ENCODE measurements around the gene CREB3L1. TPM values are rescaled to one million over a fixed set of nuclear protein-coding genes. Genes with fewer than 3 reads are reported as not detected.

CREB3L1 gene
- total and polyA plus RNA-seq, 4 donors, result 6.9 to 18.4 (median 9.5) TPM

GRCh38 chr11:46364791-46365190, 87.3 kb downstream of the CREB3L1 start:
- WGBS, 2 donors, result 90% methylated on average over 3 of the region's 3 CpGs
- no peaks in the 10 kb centered on the region for H3K27me3 ChIP-seq (ENCODE audit: control insufficient read depth in 1 of 2, insufficient read depth in 2 of 2, low read length in 1 of 2)
- no peaks in the 10 kb centered on the region for H3K36me3 ChIP-seq (ENCODE audit: control insufficient read depth in 1 of 2, insufficient read depth in 2 of 2, low read length in 1 of 2)
- H3K4me3 ChIP-seq (ENCODE audit: low read length in 2 of 2), result no peak overlapping the region
- intact Hi-C loops (cut with DNase I), result no loop called here
- no peaks in the 10 kb centered on the region for H3K4me1 ChIP-seq (ENCODE audit: control insufficient read depth in 1 of 2, insufficient read depth in 2 of 2, low read length in 2 of 2)
- no peaks in the 10 kb centered on the region for H3K9me3 ChIP-seq (ENCODE audit: control insufficient read depth, low read length)
- DNase-seq (no peak), ATAC-seq (ENCODE audit: low FRiP score) (no peak)
- no peak overlapping the region for H3K27ac ChIP-seq (ENCODE audit: low read depth in 1 of 2, low read length in 2 of 2)

DNA sequence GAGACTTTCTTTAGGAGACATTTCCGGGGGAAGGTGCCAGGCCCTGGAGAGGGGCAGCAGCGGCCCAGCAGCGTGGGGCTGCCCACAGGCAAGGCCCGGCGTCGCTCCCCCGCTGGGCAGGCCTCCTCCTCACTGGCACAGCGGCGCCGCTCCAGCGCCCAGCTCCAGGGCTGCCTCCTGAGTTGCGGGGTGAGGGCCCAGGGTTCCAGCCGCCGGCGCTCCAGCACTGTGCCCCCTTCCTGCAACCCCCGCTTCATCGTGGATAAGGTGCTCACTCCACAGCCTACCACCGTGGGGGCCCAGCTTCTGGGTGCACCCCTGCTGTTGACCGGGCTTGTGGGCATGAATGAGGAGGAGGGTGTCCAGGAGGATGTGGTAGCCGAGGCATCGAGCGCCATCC, 88.8 kb downstream of the CREB3L1 start:
- DNase-seq, result no peak
- H3K27ac ChIP-seq (ENCODE audit: low read depth in 1 of 2, low read length in 2 of 2), result no peak overlapping the region
- no peak for ATAC-seq (ENCODE audit: low FRiP score)
- H3K27me3 ChIP-seq (ENCODE audit: control insufficient read depth in 1 of 2, insufficient read depth in 2 of 2, low read length in 1 of 2), result no peaks in the 10 kb centered on the region
- no peaks in the 10 kb centered on the region for H3K36me3 ChIP-seq (ENCODE audit: control insufficient read depth in 1 of 2, insufficient read depth in 2 of 2, low read length in 1 of 2)
- H3K4me1 ChIP-seq (ENCODE audit: control insufficient read depth in 1 of 2, insufficient read depth in 2 of 2, low read length in 2 of 2), result no peaks in the 10 kb centered on the region
- H3K9me3 ChIP-seq (ENCODE audit: control insufficient read depth, low read length), result no peaks in the 10 kb centered on the region
- no peak overlapping the region for H3K4me3 ChIP-seq (ENCODE audit: low read length in 2 of 2)
- 89 to 92% methylated on average over 22 of the region's 22 CpGs for whole genome bisulfite sequencing, 2 donors
- intact Hi-C loops (cut with DNase I), result no loop called here

DNA sequence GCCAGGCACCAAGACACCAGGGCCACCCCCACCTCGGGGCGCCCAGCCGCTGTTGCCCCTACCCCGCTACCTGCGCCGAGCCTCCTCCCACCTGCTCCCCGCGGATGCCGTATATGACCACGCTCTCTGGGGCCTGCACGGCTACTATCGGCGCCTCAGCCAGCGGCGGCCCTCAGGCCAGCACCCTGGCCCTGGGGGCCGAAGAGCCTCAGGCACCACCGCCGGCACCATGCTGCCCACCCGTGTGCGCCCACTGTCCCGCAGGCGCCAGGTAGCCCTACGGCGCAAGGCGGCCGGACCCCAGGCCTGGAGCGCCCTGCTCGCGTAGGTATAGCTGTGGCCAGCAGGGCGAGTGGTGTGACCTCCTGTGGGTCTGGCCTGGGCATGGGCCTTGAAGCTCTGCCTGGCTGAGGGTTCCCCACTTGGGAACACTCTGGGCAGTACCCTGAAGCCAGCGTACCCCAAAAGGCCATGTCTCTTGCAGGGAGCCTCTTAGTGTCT, 89.2 kb downstream of the CREB3L1 start:
- no peaks in the 10 kb centered on the region for H3K4me1 ChIP-seq (ENCODE audit: control insufficient read depth in 1 of 2, insufficient read depth in 2 of 2, low read length in 2 of 2)
- ATAC-seq (ENCODE audit: low FRiP score), result no peak
- H3K36me3 ChIP-seq (ENCODE audit: control insufficient read depth in 1 of 2, insufficient read depth in 2 of 2, low read length in 1 of 2), result no peaks in the 10 kb centered on the region
- no peak for DNase-seq
- no peak overlapping the region for H3K4me3 ChIP-seq (ENCODE audit: low read length in 2 of 2)
- intact Hi-C loops (cut with DNase I), result no loop called here
- no peak overlapping the region for H3K27ac ChIP-seq (ENCODE audit: low read depth in 1 of 2, low read length in 2 of 2)
- H3K27me3 ChIP-seq (ENCODE audit: control insufficient read depth in 1 of 2, insufficient read depth in 2 of 2, low read length in 1 of 2), result no peaks in the 10 kb centered on the region
- H3K9me3 ChIP-seq (ENCODE audit: control insufficient read depth, low read length), result no peaks in the 10 kb centered on the region
- 93 to 95% methylated on average over 31 of the region's 31 CpGs for WGBS, 2 donors

- intact Hi-C loops (cut with DNase I), result no loop called here
- peak; percentile 84 for ATAC-seq (ENCODE audit: low FRiP score)
- DNase-seq, result peak in 1 of 2 donors; percentile 89
- WGBS, 2 donors, result 18 to 24% methylated on average over 27 to 32 of the region's 32 CpGs
- no peaks in the 10 kb centered on the region for H3K36me3 ChIP-seq (ENCODE audit: control insufficient read depth in 1 of 2, insufficient read depth in 2 of 2, low read length in 1 of 2)
- H3K4me3 ChIP-seq (ENCODE audit: low read length in 2 of 2), result no peak overlapping the region
- H3K27me3 ChIP-seq (ENCODE audit: control insufficient read depth in 1 of 2, insufficient read depth in 2 of 2, low read length in 1 of 2), result no peaks in the 10 kb centered on the region
- H3K27ac ChIP-seq (ENCODE audit: low read depth in 1 of 2, low read length in 2 of 2), result no peak overlapping the region
- H3K9me3 ChIP-seq (ENCODE audit: control insufficient read depth, low read length), result no peaks in the 10 kb centered on the region
- no peaks in the 10 kb centered on the region for H3K4me1 ChIP-seq (ENCODE audit: control insufficient read depth in 1 of 2, insufficient read depth in 2 of 2, low read length in 2 of 2)
Observed at GRCh38 chr11:46367244-46367915, 89.9 kb downstream of the CREB3L1 start.

GRCh38 chr11:46367916-46368267, 90.4 kb downstream of the CREB3L1 start:
- intact Hi-C loops (cut with DNase I), result no loop called here
- DNase-seq (no peak), ATAC-seq (ENCODE audit: low FRiP score) (no peak)
- no peaks in the 10 kb centered on the region for H3K4me1 ChIP-seq (ENCODE audit: control insufficient read depth in 1 of 2, insufficient read depth in 2 of 2, low read length in 2 of 2)
- WGBS, 2 donors, result 78 to 81% methylated on average over 12 of the region's 12 CpGs
- H3K4me3 ChIP-seq (ENCODE audit: low read length in 2 of 2), result no peak overlapping the region
- no peaks in the 10 kb centered on the region for H3K27me3 ChIP-seq (ENCODE audit: control insufficient read depth in 1 of 2, insufficient read depth in 2 of 2, low read length in 1 of 2)
- no peaks in the 10 kb centered on the region for H3K36me3 ChIP-seq (ENCODE audit: control insufficient read depth in 1 of 2, insufficient read depth in 2 of 2, low read length in 1 of 2)
- H3K9me3 ChIP-seq (ENCODE audit: control insufficient read depth, low read length), result no peaks in the 10 kb centered on the region
- H3K27ac ChIP-seq (ENCODE audit: low read depth in 1 of 2, low read length in 2 of 2), result no peak overlapping the region

DNA sequence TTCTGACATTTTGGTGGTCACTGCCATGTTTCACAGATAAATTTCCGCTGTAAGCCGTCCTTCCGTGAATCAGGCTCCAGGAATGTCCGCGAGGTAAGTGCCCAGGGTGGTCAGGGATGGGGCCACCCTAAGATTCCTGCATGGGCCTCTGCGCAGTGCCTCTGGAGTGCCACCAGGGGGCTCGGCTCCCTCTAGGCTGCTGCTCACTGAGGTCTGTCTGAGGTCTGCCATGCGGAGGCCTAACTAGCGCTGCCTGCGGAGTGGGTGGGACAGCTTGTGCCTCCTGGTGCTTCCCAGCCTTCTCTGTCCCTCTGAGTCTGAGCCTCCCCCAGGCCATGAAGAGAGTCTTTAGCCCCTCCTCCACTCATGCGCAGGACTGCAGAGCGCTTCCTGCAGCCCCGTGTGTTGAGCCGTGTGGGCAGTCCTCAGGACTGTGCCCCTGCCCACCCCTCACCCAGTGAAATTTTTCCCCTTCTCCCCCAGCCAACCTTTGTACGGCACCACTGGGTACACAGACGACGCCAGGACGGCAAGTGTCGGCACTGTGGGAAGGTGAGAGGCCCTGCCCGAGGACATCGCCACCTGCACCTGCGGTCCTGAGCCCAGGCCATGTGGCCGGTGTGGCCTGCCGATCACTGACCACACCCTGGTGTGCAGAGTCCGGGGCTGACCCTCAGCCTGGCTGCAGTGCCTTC, 92.1 kb downstream of the CREB3L1 start:
- Histone ChIP-seq H3K4me1 (ENCODE audit: control insufficient read depth in 1 of 2, insufficient read depth in 2 of 2, low read length in 2 of 2) (no peaks in the 10 kb centered on the region), H3K9me3 (ENCODE audit: control insufficient read depth, low read length) (no peaks in the 10 kb centered on the region), H3K36me3 (ENCODE audit: control insufficient read depth in 1 of 2, insufficient read depth in 2 of 2, low read length in 1 of 2) (no peaks in the 10 kb centered on the region), H3K27ac (ENCODE audit: low read depth in 1 of 2, low read length in 2 of 2) (no peak overlapping the region), H3K4me3 (ENCODE audit: low read length in 2 of 2) (no peak overlapping the region), H3K27me3 (ENCODE audit: control insufficient read depth in 1 of 2, insufficient read depth in 2 of 2, low read length in 1 of 2) (no peaks in the 10 kb centered on the region)
- WGBS, 2 donors, result 73% methylated on average over 25 of the region's 25 CpGs
- no peak for DNase-seq
- intact Hi-C loops (cut with DNase I), result no loop called here
- no peak for ATAC-seq (ENCODE audit: low FRiP score)

GRCh38 chr11:46370253-46370652, 92.8 kb downstream of the CREB3L1 start:
- Histone ChIP-seq H3K9me3 (ENCODE audit: control insufficient read depth, low read length) (no peaks in the 10 kb centered on the region), H3K4me3 (ENCODE audit: low read length in 2 of 2) (no peak overlapping the region), H3K4me1 (ENCODE audit: control insufficient read depth in 1 of 2, insufficient read depth in 2 of 2, low read length in 2 of 2) (no peaks in the 10 kb centered on the region), H3K36me3 (ENCODE audit: control insufficient read depth in 1 of 2, insufficient read depth in 2 of 2, low read length in 1 of 2) (no peaks in the 10 kb centered on the region), H3K27ac (ENCODE audit: low read depth in 1 of 2, low read length in 2 of 2) (no peak overlapping the region), H3K27me3 (ENCODE audit: control insufficient read depth in 1 of 2, insufficient read depth in 2 of 2, low read length in 1 of 2) (no peaks in the 10 kb centered on the region)
- DNase-seq, result no peak
- WGBS, 2 donors, result 89 to 90% methylated on average over 13 of the region's 13 CpGs
- ATAC-seq (ENCODE audit: low FRiP score), result no peak
- intact Hi-C loops (cut with DNase I), result no loop called here

All from aorta (tissue), 5 donors.